Smooth muscle cell (in vitro differentiated cells): ENCODE measurements around the gene AKAP8L. TPM values are rescaled to one million over a fixed set of nuclear protein-coding genes. Genes with fewer than 3 reads are reported as not detected.
A peak's percentile ranks its signal among the peaks of the same experiment; 100 is the strongest.

Experiments used
- DNase-seq: peaks from one replicate; lab custom pipeline; 2025; ENCODE audit not compliant: unreplicated experiment; lab: John Stamatoyannopoulos, UW
- H2AFZ ChIP-seq: fragments of 200-600 bp; sonication (generic); 2 replicates; pipeline ENCODE4 v1.6.0; 2016; ENCODE audit warnings: antibody characterized with exemption, low read depth, mild to moderate bottlenecking
- H3F3A ChIP-seq: fragments of 200-600 bp; sonication (generic); 2 replicates; pipeline ENCODE4 v1.6.0; 2017; ENCODE audit warnings: antibody characterized with exemption, low read depth
- H3K27ac ChIP-seq: fragments of 200-600 bp; sonication (generic); 2 replicates; pipeline ENCODE4 v1.5.1; 2016; ENCODE audit warnings: low read depth, mild to moderate bottlenecking
- H3K27me3 ChIP-seq: fragments of 200-600 bp; sonication (generic); 2 replicates; pipeline ENCODE4 v1.6.1; 2016; ENCODE audit warnings: low read depth, mild to moderate bottlenecking
- H3K36me3 ChIP-seq: fragments of 200-600 bp; sonication (generic); 2 replicates; pipeline ENCODE4 v1.5.1; 2016; ENCODE audit warnings: low read depth
- H3K4me1 ChIP-seq: fragments of 200-600 bp; sonication (generic); 2 replicates; pipeline ENCODE4 v1.5.1; 2016; ENCODE audit warnings: low read depth
- H3K4me2 ChIP-seq: fragments of 200-600 bp; sonication (generic); 2 replicates; pipeline ENCODE4 v1.6.0; 2016; ENCODE audit warnings: mild to moderate bottlenecking
- H3K4me3 ChIP-seq: fragments of 200-600 bp; sonication (generic); 2 replicates; pipeline ENCODE4 v1.5.1; 2016; ENCODE audit warnings: mild to moderate bottlenecking
- H3K79me2 ChIP-seq: fragments of 200-600 bp; sonication (generic); 2 replicates; pipeline ENCODE4 v1.6.0; 2016; ENCODE audit warnings: low read depth, mild to moderate bottlenecking
- H3K9ac ChIP-seq: fragments of 200-600 bp; sonication (generic); 2 replicates; pipeline ENCODE4 v1.6.0; 2016; ENCODE audit warnings: low read depth
- H3K9me3 ChIP-seq: fragments of 200-600 bp; sonication (generic); replicated peaks from 2 replicates; pipeline ENCODE4 v1.5.1; 2016; ENCODE audit warnings: low read depth
- H4K20me1 ChIP-seq: fragments of 200-600 bp; sonication (generic); 2 replicates; pipeline ENCODE4 v1.6.0; 2016; ENCODE audit warnings: low read depth
- CTCF ChIP-seq: fragments of 200-600 bp; sonication (generic); IDR thresholded peaks from 2 replicates; pipeline ENCODE4 v1.5.1; 2017; ENCODE audit warnings: borderline replicate concordance, mild to moderate bottlenecking, antibody characterized with exemption; ENCODE audit not compliant: insufficient read depth, poor library complexity, severe bottlenecking
- WGBS: methylation state at CpG from one replicate; pipeline ENCODE4 v1.1.7; 2016; ENCODE audit warnings: low lambda C conversion rate; 5-methylcytosine and 5-hydroxymethylcytosine counted together
- polyA plus RNA-seq: library from polyadenylated mRNA; unstranded; fragments of >200 nt; fragmentation: Nextera tagmentation; extraction: Ambion mirVana; gene quantifications from 2 replicates; pipeline ENCODE4 v1.2.1, GENCODE V29; 2016
- total RNA-seq: library from RNA; depleted of rRNA; stranded (reverse); fragments of >200 nt; gene quantifications from 2 replicates; pipeline ENCODE4 v1.2.3, GENCODE V29; 2014

The AKAP8L gene
- total and polyA plus RNA-seq, 2 experiments from 2014 or later, result 61.9 to 105 TPM

GRCh38 chr19:15448778-15449619 is 30.2 kb upstream of the AKAP8L start:
- Histone ChIP-seq H4K20me1 (no peaks in the 10 kb centered on the region), H3K36me3 (no peaks in the 10 kb centered on the region), H3K4me1 (no peaks in the 10 kb centered on the region), H3K9me3 (no peaks in the 10 kb centered on the region), H3K79me2 (no peaks in the 10 kb centered on the region), H2AFZ (peak overlapping the region; percentile 90), H3K27me3 (peaks cover 6% of the 10 kb centered on the region), H3F3A (peaks cover 15% of the 10 kb centered on the region), H3K27ac (no peak overlapping the region), H3K4me3 (peak overlapping the region; percentile 65), H3K4me2 (peak overlapping the region; percentile 98), H3K9ac (no peak overlapping the region)
- 9% methylated on average over 25 of the region's 43 CpGs for WGBS
- no peak for TF ChIP-seq CTCF
- DNase-seq, result no peak

GRCh38 chr19:15448044-15448777 is 29.4 kb upstream of the AKAP8L start:
- TF ChIP-seq CTCF, result no peak
- H3F3A ChIP-seq, result peaks cover 15% of the 10 kb centered on the region
- peak overlapping the region; percentile 65 for H3K4me3 ChIP-seq
- H3K27me3 ChIP-seq, result peaks cover 4% of the 10 kb centered on the region
- H4K20me1 ChIP-seq, result no peaks in the 10 kb centered on the region
- DNase-seq, result no peak
- H3K79me2 ChIP-seq, result no peaks in the 10 kb centered on the region
- H3K27ac ChIP-seq, result no peak overlapping the region
- H3K9me3 ChIP-seq, result no peaks in the 10 kb centered on the region
- H3K9ac ChIP-seq, result no peak overlapping the region
- H2AFZ ChIP-seq, result no peak overlapping the region
- H3K4me2 ChIP-seq, result no peak overlapping the region
- H3K36me3 ChIP-seq, result no peaks in the 10 kb centered on the region
- 73% methylated on average over 17 of the region's 17 CpGs for WGBS
- no peaks in the 10 kb centered on the region for H3K4me1 ChIP-seq

- Histone ChIP-seq H3K9me3 (no peaks in the 10 kb centered on the region), H3K27ac (no peak overlapping the region), H4K20me1 (no peaks in the 10 kb centered on the region), H3K27me3 (no peaks in the 10 kb centered on the region), H3K79me2 (no peaks in the 10 kb centered on the region), H3K36me3 (no peaks in the 10 kb centered on the region), H2AFZ (no peak overlapping the region), H3K4me1 (no peaks in the 10 kb centered on the region), H3K4me2 (no peak overlapping the region), H3F3A (peaks cover 15% of the 10 kb centered on the region), H3K4me3 (no peak overlapping the region), H3K9ac (no peak overlapping the region)
- 89% methylated on average over 4 of the region's 4 CpGs for WGBS
- no peak for TF ChIP-seq CTCF
- DNase-seq, result no peak
Observed at GRCh38 chr19:15447057-15447456, 28.3 kb upstream of the AKAP8L start.
